OCI-M1 (cell line): Measurements from ENCODE around the gene NDST4.

ENCODE experiments used
- DNase-seq: peaks from one replicate; lab custom pipeline; 2025; lab: John Stamatoyannopoulos, UW

Gene NDST4

DNA sequence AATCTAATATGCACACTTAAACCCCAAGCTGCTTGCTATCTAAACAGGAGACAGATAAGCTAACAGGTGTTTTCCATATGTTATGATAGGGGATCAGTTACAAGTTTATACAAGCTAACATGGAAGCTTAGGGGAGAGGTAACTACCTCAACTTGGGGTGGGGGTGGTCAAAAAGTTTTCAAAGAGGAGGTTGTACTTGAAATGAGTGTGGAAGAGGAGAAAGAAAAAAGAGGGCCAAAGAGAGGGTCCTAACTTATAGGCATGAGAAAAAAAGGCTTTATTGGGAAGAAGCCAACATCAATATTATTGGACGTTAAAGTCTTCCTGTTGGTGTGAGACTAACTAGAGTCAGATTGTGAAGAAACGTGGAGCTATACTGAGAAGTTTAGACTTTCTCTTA lies 205.9 kb downstream of the NDST4 start:
- no peak for DNase-seq

DNA sequence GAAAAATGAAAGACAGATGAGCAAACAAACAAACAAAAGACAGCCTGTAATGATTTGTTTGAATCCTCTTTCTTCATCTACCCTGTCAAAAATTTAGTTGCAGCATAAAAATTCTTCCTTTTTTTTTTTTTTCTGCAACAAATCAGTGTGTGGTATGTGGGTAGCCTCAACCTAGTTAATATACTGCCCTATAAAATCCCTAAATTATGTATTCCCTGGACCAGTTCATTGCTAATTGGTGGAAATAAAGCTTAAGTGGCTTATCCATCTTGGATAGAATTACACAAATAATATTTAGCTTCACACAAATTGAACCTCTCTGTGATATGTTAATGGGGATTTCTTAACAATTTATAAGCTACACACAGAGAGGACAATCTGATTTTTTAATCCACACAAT lies 208.4 kb downstream of the NDST4 start:
- DNase-seq, result no peak

DNA sequence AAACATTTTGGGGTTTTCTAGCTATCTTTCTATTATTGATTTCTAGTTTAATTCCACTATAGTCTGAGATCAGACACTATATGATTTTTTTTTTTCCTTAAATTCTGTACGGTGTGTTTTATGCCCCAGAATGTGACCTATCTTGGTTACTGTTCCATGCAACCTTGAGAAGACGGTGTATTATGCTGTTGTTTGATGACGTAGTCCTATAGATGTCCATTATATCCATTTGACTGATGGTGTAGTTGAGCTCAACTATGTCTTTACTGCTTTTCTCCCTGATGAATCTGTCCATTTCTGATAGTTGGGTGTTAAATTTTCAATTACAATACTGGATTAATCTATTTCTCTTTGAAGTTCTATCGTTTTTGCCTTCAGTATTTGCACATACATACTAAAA lies 212.5 kb downstream of the NDST4 start:
- DNase-seq, result no peak

DNA sequence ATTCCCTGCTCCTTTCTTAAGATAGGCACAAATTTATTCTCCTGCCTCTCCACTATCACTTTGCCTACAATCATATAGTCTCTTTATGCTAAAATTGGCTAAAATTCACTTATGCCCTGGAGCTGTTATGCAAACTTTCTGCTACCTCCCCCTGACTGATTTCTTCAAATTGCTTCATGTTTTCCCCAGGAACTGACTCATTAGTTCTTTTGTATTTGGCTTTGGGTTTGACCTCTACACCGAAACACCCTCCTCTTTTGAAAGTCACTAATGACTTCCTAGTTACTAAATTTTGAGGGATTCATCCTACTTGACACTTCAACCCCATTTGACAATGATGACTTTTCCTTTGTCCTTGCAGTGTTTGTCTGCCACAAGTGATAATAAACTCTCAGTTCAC lies 222.6 kb downstream of the NDST4 start:
- DNase-seq, result peak; percentile 19

DNA sequence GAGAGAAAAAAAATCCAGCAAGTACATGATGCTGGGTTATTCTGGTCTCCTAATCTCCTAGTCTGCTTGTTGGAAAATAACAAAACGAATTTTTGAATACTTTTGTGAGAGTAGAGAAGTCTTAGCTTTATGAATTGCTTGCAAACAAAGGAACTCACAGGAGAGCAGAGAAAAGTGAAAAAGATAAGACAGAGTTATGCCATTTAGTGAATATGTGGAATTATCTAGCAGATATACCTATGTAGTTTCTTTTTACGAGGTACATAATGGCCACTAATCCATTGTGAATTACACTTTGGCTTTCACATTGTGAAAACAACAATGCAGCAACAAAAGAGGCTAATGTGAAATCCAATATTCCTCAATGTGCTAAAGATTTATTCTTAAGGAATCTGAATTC lies 226.7 kb downstream of the NDST4 start:
- no peak for DNase-seq

DNA sequence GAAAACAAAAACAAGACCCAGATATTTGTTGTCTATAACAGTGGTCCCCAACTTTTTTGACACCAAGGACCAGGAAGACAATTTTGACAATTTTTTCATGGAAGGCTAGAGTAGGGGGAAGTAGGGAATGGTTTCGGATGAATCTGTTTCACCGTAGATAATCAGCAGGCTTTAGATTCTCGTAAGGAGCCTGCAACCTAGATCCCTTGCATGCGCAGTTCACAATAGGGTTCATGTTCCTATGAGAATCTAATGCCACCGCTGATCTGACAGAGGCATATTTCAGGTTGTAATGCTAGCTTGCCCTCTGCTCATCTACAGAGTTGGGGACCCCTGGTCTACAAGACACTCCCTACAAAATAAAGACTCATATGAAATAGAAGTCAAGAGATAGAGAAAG lies 229.8 kb downstream of the NDST4 start:
- DNase-seq, result no peak

DNA sequence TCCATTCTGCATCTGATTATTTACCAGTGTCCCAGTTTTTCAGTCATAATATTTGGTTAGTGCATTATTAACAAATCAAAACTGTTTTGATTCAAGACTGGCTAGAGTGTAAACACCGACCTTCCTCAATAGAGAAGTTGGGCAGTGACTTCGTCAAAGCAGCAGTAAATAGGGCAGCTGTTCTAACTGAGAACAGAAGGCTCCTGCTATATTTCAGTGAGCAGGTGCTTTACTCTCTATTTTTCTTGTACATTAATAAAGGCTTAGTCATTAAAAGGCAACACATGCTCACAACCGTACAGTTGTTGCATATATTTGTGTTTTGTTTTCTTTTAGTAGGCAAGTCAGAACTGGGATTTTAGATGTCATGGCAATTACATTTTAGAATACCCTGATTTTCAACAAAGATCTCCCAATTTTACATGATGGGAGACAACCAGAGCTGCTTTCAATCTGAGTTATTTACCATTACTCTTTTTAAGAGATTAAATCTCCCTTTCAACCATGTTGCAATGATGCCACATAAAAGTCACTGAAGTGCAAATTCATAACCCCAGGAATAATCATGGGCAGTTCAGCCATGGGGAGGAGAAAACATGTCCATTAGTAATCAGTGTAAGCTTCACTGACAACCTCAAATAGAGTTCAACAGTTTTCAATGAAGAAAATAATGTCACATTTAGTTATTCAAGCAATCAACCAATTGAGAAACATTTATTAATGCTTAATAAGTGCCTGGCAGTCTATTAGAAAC lies 233.3 kb downstream of the NDST4 start:
- DNase-seq, result no peak

DNA sequence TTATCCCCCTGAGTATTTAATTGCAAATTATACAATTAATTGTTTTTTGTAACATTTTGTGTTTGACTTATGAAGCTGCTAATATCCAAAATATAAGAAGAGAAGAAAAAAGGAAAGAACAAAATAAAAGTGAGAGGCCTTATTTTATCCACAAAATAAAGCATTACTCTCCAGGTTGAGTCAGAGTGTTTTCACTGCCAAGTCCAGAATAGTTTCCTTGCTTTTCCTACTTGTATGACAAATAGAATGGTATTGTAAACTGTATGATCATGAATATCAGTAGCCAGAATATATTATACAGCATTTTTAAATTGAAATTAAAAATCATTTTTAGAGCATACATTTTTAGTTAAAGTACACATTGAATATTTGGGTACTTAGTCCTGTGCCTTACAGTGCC lies 237.8 kb downstream of the NDST4 start:
- DNase-seq, result no peak

DNA sequence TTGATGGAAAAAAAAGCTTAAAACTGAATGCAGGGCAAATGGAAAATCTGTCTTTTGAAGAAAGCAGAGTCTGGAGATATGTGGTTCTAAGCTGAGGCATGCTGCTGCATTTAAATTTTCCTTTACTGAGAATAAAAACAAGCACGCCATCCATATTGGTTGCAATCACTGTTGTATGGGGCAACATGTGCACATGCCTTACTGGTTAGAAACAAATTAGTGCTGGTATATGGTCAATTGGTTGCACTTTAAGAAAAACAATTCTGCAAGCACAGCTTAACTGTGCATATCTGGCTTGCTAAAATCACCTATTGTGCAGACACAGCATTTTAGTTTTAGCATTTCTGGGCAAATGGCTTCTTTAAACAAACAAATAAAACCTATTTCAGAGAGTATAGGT lies 239.1 kb downstream of the NDST4 start:
- no peak for DNase-seq

DNA sequence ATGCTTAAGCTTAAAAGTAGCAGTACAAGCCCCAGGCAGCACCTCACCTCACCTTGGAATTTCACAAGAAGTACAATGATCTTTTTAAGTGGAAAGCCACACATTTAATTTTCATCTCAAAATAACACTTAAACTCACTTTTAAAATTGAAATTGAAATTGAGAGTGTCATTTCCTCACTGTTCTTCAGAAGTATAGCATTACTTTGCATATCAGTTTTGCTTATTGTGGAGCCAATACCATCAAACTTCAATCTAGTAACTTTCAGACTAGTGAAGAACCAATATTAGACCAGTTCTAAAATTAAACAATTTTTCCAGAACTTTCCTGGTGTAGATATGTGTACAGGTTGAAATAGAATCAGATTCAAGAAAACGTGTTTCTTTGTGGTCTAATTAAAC lies 242.4 kb downstream of the NDST4 start:
- DNase-seq, result no peak

DNA sequence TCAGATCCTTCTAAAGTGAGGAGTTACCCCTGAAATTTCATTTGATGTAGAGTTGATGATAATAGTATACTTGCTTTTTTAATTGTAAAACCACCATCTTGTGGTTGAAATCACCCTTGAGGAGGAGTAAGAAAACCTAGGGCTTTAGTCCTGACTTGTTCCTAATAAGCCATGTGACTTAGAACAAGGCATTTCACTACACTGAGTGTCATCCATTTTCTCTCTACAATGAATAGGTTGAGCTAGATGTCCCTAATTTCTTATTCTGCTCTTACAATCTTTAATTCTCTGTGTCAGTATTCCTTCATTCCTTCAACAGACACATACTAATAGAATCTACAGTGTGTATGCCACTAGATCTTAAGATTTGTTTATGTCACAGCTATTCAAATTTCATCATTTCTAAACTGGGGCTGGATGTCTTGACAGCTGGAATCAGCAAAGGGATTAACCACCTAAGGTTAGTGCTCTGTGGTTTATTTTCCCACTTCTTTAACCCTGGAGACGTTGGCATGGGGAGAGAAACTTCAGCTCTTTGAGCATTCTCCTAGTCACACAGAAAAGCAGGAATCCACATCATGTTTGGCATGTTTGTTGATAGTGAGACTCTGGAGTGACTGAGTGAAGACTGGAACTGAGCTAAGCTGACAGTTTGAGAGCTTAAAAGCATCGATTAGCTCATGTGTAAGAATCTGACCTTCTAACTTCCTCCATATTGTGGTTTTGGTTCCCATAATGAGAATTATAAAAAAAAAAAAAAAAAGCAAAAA lies 246.3 kb downstream of the NDST4 start:
- DNase-seq, result peak; percentile 36

DNA sequence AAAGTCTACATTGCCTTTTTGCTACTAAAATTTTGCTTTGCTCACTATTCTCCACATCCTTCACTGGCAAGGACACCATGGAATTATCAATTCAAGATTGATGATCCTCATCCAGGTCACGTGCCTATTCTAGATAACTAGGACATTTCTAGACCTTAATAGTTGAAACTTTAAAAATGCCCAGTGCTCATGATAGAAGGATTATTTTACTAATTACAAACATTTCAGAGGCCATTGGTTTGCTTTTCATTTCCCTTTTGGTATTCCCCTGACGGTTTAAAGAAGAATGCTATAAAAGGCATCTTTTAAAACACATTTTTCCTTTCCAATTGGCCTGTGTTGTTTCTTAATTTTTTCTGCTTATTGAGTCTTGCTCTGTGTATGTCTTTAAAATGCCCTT lies 249.4 kb downstream of the NDST4 start:
- DNase-seq, result no peak

DNA sequence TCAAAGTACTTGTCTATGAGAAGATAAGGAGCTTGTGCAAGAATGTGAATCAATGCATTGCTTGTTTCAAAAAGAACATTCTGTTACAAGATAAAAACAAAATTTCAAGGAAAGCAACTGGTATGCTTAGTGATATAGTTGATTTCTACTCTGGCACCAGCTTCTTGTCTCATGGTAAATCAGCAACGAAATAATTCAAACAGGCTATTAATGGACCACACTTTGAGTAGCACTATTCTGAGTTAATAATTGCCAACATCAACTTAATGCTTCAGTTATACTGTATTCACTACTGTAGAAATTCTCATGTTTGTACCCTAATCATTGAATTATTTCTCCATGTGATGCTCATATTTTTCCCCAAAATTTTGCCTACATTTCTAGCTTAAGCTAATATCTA lies 252.6 kb downstream of the NDST4 start:
- DNase-seq, result no peak

DNA sequence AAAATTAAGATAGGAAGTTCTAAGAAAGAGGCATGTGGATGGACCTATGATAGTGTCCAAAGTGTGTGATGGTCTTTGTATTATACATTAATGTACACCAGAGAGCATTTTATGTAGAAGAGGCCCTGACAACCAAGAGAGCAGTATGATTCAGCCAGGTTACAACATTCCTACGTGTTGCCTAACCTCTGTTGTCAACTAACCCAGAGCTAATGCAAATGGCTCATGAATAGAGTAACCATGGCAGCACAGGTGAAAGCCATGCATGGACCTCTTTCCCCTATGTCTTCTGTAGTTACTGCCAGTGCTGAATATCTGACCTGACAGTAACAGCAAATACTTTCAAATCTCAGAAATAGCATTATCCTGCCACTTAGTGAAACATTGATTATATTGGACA lies 255.6 kb downstream of the NDST4 start:
- DNase-seq, result no peak

DNA sequence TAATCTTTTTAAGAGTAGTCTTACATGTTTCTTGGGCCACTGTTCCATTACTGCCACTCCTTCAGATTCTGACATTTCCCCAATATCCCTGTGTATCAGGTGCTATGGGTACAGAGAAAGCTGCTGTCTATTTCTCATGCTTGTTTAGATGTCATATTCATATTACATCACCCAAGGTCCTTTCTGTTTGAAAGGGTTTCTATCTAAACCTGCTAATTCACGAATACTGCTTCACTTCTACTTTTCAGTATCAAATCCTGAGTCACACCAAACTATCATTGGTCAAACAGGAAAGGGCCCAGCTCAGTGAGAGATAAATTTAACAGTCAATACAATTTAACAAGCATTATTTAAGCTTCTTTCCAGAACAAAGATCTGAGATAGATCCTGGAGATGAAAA lies 273.4 kb downstream of the NDST4 start:
- peak; percentile 45 for DNase-seq

DNA sequence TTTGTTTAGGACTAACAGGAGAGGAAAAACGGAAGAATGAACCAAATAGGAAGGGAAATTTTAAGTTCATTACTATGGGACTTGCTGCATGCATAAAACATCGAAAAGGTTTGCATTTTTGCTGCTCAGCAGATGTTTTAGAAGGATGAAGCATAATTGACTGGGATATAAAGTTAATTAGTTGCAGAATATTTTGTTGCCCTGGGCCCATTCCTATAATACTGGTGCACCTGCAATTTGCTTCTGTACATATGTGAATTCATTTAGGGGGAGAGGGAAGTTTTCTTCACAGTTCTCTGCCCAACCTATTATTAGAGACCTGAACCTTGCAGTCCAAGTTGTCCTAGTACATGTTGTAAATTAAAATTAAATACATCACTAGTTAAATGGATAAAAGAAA lies 282.8 kb downstream of the NDST4 start:
- DNase-seq, result no peak

DNA sequence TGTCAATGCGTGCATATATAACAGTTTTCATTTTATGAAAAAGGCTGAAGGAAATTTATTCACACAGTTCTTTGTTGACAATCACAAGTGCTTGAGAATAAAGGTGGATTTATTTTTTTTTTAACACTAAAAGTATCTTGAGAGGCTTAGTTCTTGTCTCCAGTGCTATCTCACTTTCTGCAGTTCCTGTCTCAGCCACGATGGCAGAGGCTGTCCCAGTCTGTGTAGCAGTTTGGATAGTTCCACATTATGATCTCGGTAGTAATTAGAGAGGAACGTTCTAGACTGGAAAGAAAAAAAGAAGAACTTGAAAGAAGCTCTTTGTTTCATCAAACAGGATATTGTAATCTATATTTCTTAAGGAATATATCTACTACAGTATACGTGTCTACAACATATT lies 285.8 kb downstream of the NDST4 start:
- peak; percentile 37 for DNase-seq

DNA sequence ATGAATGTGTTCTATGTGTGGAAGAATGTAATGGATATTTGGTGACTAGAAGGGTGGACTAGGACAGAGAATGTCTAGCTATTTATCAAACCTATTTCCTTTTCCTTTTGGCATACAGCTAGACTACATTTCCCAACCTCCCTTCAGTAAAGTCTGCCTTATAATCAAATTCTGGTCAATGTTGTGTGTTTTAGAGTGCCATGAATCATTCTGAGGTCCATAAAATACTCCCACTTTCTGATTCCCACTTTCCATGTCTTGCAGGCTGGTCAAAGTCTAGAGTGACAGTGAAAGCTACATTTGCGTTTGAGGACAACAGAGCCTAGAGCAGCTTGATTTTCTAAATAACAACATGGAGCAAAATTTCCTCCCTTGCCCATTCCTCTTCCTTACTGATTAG lies 297.7 kb downstream of the NDST4 start:
- no peak for DNase-seq

DNA sequence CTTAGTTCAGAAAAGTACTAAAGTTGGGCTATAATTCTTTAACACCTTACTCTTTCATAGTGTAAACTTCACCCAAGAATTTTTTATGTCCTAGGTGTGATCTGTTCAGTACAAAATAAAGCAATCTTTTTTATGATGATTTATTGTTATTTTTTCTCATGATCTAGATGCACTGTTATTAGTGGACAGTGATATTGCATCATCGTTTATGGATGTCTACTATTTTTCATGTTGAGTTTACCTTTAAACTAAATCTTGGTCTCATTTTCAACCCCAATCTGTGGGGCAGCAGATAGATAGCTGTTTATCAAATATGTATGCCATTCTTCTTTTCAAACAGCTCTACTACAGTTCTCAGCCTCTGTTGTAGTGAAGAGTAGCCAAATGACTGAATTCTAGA lies 299.5 kb downstream of the NDST4 start:
- no peak for DNase-seq

DNA sequence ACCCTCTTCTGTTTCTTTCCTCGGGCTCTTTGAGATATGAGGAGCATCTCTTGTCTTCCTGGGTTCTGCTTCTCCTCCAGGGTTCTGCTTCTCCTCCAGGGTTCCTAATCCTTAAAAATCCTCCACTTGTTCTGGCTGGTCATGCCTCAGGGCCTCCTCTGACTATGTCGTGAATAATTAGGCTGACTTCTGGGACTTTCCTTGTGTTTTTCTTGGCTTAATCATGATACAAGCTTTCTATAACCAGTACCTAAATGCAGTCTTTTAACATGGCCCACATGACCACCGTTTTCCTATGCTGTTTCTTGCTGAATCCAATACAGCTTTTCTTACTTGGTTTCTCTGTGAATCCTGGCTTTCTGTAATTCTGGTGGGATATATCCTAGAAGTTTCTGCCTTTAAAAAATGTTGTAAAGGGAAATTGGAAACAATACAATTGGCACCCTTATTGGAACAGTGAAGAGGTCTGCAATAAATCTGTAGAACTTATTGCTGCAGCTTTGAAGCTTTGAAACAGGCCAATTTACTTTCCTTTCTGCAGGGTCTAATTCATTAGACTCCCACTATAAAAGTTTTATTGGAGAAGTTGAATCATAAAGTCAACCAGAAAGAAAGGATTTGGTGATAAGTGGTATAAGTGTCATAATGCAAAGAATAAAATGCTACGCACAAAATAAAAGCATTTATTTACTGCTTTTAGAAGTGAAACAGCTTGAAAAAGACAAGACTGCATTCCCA lies 301.7 kb downstream of the NDST4 start:
- no peak for DNase-seq

DNA sequence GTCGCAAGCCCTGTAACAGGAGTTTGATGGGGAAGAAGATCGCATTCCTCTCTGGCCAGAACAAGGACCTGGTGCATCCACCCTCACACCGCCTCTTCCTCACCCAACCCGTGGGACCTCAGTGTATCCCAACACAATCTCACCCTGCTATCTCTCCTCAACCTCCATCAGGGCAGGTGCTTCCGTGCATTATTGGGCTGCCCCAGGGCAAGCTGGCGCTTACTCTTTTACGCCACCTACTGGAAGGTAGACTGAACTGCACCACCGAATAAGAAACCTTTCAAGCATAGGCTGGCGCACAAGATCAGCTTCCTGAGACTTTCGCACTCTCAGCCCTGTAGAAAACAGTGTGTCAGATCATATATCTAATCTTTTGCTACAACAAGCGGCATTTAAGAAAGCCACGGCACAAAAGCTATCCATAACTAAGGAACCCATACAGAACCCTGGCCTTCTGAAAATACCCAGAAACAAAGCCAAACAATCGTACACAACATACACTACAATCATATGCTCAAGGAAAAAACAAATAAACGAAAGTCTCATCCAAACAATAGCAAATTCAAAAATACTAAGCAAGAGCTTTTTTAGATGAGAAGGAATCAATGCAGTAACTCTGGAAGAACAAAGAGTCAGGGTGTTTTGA lies 305.5 kb downstream of the NDST4 start:
- peak; percentile 81 for DNase-seq

DNA sequence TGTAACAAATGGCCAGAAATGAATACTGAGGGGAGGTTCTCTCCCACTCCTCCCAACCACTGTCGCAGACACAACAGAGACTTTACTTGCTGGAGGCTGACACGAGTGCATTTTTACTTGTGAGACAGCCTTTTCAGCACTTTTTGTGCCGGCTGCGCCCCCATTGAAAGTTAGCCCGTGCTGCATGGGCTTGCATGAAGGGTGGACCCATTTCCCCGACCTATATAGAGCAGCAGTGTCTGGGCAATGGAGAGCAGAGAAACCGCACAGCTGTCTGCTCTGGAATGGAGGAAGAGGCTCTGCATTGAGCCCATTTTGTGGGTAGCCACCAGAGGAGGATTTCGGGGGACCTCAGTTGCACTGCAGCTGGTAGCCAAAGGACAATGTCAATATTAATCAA lies 306.1 kb downstream of the NDST4 start:
- no peak for DNase-seq

DNA sequence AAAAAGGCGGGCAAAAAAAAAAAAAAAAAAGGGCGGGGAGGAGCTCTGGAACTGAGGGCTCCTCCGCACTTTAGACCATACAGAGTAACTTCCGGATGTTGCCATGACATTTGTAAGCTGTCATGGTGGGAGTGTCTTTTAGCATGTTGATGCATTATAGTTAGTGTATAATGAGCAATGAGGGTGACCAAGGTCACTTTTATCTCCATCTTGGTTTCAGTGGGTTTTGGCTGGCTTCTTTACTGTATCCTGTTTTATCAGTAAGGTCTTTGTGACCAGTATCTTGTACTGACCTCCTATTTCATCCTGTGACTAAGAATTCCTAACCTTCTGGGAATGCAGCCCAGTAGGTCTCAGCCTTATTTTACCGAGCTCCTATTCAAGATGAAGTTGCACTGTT lies 321.4 kb downstream of the NDST4 start:
- no peak for DNase-seq
